ENCODE results near the gene KIFAP3. TPM values are rescaled to one million over a fixed set of nuclear protein-coding genes. Genes with fewer than 3 reads are reported as not detected.

The KIFAP3 gene
- 19.2 and 23.1 TPM in 2 replicates for total RNA-seq

DNA sequence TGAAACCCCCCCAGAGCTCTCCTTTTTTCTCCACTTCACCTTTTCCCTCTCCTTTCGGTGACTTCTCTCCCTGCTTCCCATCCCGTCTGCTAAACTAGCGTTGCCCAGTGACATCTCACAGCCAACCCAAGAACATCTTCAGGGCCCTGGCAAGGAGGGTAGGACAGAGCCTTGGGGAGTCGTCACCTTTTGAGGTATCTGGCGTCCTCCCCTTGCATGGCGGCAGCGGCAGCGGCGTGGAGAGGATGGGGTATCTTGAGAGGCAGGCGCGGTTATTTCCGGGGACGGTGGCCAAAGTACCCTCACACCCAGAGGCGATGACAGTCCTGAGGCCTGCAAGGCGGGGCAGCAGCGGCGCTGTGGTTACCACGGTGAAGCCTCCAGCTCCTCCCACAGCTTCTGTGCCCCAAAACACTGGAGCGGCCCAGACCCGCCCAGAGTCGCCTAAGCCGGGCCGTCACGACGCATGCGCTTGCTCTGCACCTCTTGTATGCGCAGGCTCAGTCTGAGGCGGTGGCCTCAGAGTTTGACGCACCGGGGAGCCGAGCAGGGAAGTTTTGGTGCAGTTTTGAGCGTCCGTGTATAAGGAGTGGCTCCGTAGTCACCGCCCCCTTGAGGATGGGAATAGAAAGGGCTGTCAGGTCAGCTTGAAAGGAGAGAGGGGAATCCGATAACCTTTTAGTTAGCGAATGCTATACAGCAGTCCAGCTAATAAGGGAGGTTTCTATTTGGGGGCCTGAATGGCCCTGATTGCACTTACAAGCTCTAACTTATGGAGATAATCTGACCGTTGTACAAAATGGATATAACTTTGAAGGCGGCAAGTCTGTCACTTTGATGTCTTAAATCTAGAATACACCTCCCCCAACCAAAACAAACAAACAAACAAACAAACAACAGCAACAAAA is at the start of gene KIFAP3:
KIFAP3 (minus strand) TSS at position 446 of the 908 bp plus-strand sequence; CDS start at position 218, 228 bp downstream.

GRCh38 chr1:169893645-169894423 is 180.7 kb downstream of the KIFAP3 start, which contains the start of gene SCYL3:
Gene SCYL3, minus strand, starts transcription at chr1:169893896. Its CDS starts 5,056 bp downstream, at chr1:169888840.

Other genes starting within 250 kb of the KIFAP3 start
- gene SCYL3, start 180.8 kb downstream of the KIFAP3 start, total RNA-seq: 4.4 and 5.5 TPM in 2 replicates
- gene NTMT2, start 71.3 kb upstream of the KIFAP3 start, total RNA-seq: not detected in 2 replicates

All from hair follicular keratinocyte (primary cell).